HG02588 (cell line): ENCODE measurements around the gene DDR1.

Experiments used
- ATAC-seq: cut with Tn5 transposase; IDR thresholded peaks from one replicate; pipeline ENCODE4 v1.9.1; 2021; ENCODE audit warnings: mild to moderate bottlenecking, moderate library complexity; ENCODE audit not compliant: unreplicated experiment

The DDR1 gene

DNA sequence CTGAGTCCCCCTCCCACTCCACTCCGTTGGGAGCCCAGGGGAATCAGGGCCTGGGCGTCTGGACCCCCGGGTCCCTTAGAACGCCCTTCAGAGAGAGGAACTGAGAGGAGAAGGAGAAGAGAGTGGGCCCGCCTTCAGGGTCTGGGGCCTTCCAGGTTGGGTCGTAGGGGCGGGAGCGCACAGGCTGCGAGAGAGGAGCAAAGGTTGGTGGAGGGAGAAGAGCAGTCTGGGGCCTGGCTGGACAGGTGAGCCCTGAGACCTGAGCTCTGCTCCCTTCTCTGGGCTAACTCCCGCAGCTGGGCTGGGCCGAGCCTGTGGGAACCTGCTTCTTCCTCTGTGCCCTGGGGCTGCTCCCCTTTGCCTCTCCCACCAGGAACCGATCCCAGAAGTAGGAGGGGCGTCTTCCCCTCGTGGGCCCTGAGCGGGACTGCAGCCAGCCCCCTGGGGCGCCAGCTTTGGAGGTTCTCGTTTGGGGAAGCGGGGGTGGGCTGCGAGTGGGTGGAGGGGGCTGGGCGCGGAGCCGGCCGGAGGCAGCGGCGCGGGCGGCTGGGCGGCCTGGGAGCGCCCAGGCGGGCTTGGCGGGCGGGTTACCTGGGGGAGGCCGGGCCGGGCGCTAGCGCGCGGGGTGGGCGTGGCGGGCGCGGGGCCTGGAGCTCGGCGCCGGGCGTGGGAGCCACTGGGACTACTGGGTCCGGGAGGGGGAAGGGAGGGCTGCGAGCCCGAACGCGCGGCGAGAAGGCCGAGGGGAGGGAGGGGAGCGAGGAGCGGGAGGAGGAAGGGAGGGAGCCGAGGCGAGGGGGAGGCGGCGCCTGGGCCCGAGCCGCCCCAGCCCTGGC is at the start of gene DDR1:
TSS of gene DDR1 (plus strand) at position 835 of the 836 bp plus-strand sequence. CDS start 4,211 bp downstream, outside the sequence.
- ATAC-seq: no peak

DNA sequence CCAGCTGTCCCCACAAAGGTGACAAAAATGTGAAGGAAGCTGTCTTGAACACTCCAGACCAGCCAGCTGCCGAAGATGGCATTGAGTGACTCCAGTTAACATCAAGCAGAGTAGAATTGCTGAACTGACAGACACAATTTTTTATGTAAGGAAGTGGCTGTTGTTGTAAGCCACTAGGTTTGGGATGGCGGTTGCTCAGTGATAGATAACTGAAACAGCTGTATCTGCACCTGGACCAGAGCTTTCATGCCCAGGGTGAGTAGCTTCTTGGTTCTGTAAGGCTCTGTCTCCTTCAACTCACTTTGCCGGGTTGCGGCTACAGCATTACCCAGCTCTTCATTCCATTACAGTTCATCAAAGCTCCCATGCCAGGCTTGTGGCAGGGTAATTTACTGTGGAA is 49.7 kb upstream of the DDR1 start:
- ATAC-seq: no peak

DNA sequence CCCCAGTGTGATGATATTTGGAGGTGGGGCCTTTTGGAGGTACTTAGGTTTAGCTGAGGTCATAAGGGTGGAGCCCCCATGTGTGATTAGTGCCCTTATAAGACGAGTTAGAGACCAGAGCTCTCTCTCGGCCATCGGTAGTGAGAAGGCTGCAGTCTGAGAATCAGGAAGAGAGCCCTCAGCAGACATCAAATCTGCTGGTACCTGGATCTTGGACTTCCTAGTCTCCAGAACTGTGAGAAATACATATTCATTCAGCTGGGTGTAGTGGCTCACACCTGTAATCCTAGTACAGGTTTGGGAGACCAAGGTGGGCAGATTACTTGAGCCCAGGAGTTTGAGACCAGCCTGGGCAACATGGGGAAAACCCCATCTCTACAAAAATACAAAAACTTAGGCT is 48.7 kb upstream of the DDR1 start:
- ATAC-seq: no peak

DNA sequence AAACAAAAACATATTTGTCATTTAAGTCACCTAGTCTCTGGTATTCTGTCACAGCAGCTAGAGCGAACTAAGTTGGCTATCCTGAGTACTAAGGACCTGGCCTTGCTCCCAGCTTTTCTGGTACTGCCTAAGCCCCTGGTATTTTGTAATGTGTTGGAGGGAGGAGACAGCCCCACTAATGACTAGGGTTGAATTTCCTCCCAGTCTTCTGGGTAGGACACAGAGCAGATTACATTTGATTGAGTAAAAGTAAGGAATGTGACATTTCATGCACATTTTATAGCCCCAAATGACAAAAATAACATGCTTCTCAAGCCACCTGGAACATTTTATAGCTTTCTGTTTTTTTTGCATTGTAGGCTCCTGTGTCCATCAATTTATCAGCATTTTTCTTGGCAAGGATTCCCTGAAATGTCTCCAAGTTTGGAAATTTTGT is 47.9 kb upstream of the DDR1 start:
- ATAC-seq: no peak

DNA sequence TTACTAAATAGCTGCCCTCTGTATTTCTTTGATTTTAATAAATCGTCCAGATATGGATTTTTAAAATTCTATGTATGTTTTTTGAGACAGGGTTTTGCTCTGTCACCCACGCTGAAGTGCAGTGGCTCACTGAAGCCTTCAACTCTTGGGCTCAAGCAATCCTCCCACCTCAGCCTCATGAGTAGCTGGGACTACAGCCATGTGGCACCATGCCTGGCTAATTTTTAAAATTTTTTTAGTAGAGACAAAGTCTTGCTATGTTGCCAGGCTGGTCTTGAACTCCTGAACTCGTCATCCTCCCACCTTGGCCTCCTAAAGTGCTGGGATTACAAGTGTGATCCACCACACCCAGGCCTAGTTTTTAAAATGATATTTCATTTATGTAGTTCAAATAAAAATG is 47.4 kb upstream of the DDR1 start:
- no peak for ATAC-seq

DNA sequence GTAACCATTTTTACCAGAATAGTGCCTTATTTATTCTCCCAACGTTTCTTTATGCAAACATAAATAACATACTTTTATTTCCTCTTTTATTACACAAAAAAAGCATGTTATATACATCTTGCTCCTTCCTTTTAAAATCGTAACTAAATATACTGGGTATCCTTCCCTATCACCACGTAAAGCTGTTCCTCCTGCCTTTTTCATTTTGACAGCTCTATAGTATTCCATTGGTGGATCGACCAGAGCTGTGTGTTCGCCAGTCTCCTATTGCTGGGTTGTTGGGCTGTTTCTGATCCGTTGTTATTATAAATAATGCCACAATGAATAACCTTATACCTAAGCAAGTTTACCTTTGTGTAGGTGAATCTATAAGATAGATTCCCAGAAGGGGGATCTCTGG is 46.9 kb upstream of the DDR1 start:
- ATAC-seq: no peak

DNA sequence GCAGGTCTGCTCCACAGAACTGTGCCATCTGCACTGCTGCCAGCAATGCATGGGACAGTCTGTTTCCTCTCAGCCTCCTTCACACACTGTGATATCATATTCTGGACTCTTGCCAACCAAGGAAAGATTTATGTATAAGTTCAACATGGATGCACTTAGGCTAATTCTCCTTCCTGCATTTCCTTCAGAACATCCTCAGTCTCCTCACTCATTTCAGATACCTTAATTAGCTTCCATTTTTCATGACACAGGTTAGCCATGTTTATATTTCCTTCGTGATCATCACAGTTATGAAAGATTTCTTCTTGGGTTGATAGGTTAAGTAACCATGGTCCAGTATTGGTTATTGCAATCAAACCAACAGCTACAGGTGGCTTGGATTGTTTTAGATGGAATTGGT is 46.4 kb upstream of the DDR1 start:
- no peak for ATAC-seq

DNA sequence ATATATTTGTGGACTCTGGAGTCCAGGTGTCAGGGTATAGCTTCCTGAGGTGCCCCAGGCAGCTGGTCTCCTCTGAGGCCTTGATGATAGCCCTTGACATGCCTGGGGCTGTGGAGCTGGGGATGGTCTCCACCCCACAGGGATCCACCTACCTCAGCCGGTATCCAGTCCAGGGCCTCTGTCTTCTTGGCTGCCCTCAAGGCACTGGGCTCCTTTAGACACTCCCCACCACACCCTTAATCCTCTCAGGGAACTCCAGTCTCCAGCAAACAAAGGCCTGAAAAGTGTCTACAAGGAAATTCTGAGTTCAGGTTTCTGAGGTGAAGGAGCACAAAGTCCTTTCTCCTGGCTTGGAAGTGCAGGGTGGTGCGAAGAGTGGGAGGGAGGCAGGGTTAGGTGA is 44.6 kb upstream of the DDR1 start:
- ATAC-seq: no peak

DNA sequence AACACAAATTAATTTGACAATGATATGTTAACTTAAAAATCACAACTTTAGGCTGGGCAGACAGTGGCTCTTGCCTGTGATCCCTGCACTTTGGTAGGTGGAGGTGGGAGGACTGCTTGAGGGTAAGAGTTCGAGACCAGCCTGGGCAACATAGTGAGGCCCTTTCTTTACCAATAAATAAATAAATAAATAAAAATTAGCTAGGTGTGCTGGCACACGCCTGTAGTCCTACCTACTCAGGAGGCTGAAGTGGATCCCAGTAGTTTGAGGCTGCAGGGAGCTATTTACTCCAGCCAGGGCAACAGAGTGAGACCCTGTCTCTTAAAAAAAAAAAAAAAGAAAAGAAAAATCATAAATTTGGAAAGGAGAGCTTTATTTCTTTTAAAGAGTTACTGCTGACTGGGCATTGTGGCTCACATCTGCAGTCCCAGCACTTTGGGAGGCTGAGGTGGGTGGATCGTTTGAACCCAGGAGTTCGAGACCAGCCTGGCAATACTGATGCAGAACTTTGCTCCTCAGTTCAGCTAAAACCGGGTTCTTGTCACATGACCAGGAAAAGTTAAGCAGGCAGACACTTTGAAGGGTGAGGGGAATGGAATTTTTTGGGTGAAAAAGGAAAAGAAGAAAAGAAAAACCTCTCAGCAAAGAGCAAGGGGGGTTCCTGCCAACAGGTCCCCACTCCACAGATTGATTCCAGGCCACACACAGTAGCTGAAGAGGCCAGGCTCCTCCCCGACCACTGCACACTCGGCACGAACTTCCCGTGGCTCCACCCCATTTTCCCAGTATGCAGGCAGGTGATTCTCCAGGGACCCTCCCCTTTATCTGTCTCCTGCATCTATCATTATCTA is 44.0 kb upstream of the DDR1 start:
- ATAC-seq: no peak

DNA sequence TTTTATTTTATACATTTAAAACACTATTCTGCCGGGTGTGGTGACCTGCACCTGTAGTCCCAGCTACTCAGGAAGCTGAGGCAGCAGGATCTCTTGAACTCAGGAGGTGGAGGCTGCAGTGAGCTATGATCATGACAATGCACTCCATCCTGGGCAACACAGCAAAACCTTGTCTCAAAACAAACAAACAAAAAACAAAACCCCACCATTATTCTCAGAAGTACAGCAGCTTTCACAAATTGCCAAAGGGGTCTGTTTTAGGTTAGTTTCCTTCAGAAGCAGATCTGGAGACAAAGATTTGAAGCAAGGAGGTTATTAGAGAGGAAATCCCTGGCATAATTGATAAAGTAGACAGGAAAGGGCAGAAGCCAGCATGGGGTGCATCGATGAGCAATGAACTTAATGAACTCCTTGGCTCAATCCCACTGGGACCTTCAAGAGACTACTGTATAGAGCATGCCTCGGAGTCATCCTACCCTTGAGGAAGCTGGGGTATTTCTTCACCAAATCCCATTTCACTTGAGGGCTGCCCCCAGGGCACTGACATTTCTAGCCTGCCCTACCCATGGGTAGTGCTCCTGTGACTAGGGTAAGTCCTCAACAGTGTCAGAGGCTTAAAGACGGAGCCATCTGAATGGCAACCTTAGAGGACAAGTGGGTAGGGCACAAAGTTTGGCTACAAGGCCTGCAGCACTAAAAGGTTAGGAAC is 43.2 kb upstream of the DDR1 start:
- ATAC-seq: no peak

DNA sequence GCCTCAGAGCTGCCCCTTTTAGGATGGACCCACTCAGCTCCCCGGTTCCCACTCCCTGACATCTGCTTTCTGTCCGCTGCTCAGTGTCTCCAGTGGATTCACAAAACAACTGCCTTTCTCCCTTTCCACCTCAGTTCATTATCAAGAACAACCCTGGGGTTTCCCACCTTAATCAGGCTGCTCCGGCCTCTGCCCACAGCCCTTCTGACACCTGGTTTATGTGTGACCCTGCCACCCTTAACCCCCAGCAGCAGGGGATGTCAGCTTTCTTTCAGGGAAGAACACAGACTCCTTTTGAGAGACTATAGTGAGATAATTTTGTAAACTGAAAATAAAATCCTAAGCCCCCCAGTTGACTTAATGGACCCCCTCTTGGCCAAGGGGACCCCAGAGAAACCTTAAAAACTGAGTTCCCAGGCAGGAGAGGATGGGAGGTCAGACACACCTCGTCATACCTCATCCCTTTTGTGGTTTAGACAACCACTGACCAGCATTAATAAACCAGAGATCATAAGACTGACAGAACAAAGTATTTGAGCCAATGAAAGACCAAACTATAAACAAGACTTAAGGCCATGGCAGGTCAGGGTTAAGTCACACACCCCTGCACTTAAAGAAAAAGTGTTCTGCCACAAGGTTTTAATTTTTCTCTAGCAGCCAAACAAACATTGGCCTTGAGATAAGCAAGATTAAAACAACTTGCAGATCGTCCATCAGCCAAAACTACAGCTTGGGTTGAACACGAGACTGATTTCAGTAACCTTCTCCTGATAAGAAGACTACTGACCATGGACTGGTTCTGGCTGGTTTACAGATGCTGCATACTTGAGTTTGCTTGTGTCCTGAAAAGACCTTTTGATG is 42.4 kb upstream of the DDR1 start:
- ATAC-seq: no peak

DNA sequence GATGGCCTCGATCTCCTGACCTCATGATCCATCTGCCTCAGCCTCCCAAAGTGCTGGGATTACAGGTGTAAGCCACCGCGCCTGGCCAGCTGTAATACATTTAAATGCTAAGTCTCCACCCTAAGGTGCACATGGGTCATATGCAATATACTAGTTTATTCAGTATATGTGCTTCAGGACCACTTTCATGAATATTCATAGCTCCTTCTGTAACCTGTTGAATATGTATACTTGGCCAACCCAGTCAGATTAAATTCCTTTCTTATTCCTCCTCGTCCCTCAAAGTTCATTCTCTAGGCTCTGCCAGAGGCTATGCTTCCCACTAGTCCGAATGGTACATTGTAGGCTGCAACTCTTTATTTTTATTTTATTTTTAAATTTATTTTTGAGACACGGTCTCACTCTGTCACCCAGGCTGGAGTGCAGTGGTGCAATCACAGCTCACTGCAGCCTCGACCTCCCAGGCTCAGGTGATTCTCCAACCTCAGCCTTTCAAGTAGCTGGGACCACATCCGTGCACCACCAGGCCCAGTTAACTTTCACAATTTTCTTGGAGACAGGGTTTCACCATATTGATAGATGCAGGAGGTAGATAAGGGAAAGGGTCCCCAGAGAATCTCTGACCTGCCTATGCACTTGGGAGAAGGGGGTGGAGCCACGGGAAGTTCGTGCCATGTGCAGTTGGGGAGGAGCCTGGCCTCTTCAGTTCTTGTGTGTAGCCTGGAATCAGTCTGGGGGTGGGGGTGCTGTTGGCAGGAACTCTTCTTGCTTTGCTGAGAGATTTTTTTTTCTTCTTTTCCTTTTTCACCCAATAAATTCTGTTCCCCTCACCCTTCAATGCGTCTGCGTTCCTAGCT is 41.3 kb upstream of the DDR1 start:
- ATAC-seq: no peak

DNA sequence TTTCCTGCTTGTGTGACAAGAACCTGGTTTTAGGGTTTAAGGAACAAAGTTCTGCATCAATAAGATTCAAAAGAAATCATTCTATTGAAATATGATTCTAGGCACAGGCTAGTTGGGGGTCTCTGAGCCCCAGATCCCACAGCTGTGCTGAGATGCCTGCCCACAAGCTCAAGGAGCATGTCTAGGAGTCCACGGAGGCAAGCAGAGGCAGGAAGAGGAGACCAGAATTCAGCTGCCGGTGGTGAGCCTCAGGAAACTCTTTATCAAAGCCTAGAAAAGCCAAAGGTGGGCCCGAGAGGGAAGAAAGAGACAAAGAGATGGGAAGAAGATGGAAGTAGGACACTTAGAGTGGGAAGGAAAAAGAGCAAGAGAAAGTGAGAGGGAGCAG is 40.7 kb upstream of the DDR1 start:
- ATAC-seq: no peak

DNA sequence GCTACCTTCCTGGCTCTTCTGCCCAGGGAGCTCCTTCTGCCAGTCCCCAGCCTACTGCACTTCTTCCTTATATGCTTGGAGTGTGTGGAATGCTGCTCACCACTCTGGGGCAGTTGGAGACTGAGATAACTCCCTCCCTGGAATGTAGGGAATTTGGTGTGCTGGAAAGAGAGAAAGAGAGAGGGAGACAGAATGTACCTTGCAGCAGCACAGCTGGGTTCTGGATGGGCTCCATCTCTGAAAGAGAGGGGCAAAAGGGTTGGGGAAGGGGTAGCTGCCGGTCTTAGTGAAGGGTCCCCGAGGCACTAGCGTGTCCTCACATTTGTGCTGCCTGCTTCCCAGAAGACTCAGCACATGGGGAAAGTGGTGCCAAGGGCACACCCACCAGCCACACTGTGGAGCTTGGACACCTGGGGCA is 40.2 kb upstream of the DDR1 start:
- no peak for ATAC-seq

DNA sequence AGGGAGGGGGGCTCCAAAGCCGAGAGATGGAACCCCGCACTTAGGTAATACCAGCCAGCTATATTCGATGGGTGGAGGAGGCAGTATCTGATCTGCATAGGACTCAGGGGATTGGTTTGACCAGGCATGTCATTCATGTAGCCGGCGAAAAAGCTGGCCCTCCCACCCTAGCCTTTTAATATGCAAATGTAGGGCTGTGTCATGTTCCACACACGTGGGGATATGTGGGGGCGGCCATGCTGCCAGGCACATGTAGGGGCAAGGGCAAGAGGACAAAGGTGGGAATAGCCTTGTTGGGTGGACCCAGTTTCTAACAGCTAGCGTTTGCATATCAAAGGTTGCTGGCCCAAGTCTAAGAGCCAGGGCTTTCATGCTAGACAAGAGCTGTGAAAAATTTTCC is 39.1 kb upstream of the DDR1 start:
- no peak for ATAC-seq

DNA sequence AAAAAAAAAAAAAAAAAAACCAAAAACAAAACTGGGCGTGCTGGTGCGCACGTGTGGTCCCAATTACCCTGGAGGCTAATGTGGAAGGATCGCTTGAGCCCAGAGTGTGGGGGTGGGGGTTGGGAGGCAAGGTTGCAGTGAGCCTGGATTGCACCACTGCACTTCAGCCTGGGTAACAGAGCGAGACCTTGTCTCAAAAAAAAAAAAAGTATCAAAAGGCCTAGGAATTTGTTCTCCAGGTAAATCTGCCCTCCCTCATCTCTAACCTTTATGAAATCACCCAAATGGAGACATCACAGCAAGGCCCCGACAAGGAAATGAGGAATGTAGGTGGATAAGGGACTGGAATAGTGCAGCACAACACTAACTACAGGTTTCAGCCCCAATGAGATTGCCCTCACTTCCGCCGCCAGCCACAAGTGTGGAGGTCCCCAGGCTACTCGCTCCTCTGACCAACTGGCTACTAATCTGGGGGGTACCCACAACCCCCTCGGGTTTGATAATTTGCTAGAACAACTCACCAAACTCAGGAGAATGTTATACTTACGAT is 36.8 kb upstream of the DDR1 start:
- ATAC-seq: no peak

DNA sequence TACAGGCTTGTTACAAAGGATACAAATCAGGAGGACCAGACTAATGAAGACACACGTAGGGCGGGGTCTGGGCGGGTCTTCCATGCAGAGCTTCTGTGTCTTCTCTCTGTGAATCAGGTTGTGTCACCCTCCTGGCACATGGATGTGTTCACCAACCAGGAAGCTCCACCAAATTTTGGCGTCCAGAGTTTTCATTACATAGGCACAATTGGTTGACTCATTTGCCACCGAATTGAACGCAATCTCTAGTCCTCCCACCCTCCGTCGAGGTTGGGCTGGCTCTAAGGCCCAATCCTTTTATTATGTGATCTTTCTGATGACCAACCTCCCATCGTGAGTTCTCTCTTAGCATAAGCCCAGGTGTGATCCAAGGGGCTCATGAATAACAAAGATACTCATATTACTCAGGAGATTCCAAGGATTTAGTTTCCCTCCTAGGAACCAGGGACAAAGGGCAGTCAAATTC is 36.3 kb upstream of the DDR1 start:
- ATAC-seq: no peak

DNA sequence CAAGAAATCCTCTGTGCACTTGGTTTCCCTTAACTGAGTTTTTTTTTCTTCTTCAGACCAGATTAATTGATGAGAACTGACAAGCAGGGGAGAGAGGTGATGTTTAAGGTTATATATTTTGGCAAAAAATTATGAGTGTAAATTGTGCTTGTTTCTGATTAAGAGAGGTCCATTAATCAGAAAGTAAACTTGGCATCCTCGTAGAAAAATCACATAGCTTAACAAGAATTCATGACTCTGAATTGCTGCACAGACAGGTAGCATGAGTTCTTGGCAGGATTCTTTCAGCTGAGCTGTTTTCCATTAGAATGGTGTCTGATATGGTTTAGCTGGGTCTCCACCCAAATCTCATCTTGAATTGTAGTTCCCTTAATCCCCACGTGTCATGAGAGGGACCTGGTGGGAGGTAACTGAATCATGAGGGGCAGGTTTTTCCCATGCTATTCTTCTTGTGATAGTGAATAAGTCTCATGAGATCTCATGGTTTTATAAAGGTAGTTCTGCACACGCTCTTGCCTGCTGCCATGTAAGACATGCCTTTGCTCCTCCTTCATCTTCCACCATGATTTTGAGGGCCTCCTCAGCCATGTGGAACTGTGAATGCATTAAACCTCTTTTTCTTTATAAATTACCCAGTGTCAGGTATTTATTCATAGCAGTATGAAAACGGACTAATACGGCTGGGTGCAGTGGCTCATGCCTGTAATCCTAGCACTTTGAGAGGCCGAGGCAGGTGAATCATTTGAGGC is 34.2 kb upstream of the DDR1 start:
- ATAC-seq: no peak
